GM12878 (cell line): ENCODE results near the gene ITPR2.

Source experiments
- EZH2 ChIP-seq: IDR thresholded peaks from 2 replicates; pipeline ENCODE4 v1.6.1; 2012; ENCODE audit warnings: low read depth, mild to moderate bottlenecking, control low read depth, inconsistent platforms, low read length, borderline replicate concordance; ENCODE audit not compliant: control insufficient read depth
- KLF5 ChIP-seq: fragments of 450-650 bp; IDR thresholded peaks from 2 replicates; pipeline ENCODE4 v1.6.1; 2014; ENCODE audit warnings: mild to moderate bottlenecking; ENCODE audit not compliant: partially characterized antibody
- POLR2AphosphoS2 ChIP-seq: IDR thresholded peaks from 2 replicates; pipeline ENCODE4 v1.6.1; 2011; ENCODE audit warnings: low read depth, mild to moderate bottlenecking, low read length, improper control_type of control experiment, moderate library complexity
- TF ChIP-seq, protein P1 (sequence below): fragments of 450-650 bp; IDR thresholded peaks from 2 replicates; pipeline ENCODE4 v1.6.1; 2017; ENCODE audit warnings: mild to moderate bottlenecking, low read depth, inconsistent platforms; ENCODE audit not compliant: poor library complexity, severe bottlenecking

DNA sequence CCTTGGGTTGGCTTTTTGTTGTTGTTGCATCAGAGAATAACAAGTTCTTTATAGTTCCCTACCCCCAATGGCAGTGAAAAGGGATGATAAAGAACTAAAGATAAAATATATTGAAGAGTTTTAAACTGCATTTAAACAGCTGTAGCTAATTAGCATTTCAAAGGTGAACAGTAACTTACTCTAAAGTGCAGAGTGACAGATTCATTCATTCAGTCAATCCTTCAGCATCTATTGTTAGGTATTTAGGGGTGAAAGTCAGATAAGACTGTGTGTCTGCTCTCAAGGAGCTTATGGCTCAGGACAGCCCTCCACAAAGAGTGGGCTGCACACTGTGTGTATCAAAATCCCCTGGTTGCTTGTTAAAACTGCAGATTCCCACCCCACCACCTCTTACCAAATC is 491.5 kb downstream of the ITPR2 start:
- no peak for TF ChIP-seq POLR2AphosphoS2
- TF ChIP-seq, protein P1, sequence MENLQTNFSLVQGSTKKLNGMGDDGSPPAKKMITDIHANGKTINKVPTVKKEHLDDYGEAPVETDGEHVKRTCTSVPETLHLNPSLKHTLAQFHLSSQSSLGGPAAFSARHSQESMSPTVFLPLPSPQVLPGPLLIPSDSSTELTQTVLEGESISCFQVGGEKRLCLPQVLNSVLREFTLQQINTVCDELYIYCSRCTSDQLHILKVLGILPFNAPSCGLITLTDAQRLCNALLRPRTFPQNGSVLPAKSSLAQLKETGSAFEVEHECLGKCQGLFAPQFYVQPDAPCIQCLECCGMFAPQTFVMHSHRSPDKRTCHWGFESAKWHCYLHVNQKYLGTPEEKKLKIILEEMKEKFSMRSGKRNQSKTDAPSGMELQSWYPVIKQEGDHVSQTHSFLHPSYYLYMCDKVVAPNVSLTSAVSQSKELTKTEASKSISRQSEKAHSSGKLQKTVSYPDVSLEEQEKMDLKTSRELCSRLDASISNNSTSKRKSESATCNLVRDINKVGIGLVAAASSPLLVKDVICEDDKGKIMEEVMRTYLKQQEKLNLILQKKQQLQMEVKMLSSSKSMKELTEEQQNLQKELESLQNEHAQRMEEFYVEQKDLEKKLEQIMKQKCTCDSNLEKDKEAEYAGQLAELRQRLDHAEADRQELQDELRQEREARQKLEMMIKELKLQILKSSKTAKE: no peak
- TF ChIP-seq KLF5: no peak
- TF ChIP-seq EZH2: no peak
